Endodermal cell (in vitro differentiated cells): Measurements from ENCODE around the gene AUTS2. TPM values are rescaled to one million over a fixed set of nuclear protein-coding genes. Genes with fewer than 3 reads are reported as not detected.

Source experiments
- DNase-seq: peaks from one replicate; pipeline ENCODE4 v3.0.0-alpha.2; 2017
- H3K27ac ChIP-seq: 2 replicates; pipeline ENCODE4 v1.5.1; 2013; ENCODE audit warnings: mild to moderate bottlenecking, low read depth, low read length, moderate library complexity
- H3K27me3 ChIP-seq: 2 replicates; pipeline ENCODE4 v1.6.1; 2013; ENCODE audit warnings: mild to moderate bottlenecking, low read length, moderate library complexity; ENCODE audit not compliant: insufficient read depth, control insufficient read depth, poor library complexity, severe bottlenecking
- H3K36me3 ChIP-seq: 2 replicates; pipeline ENCODE4 v1.7.0; 2013; ENCODE audit warnings: mild to moderate bottlenecking, low read length, moderate library complexity; ENCODE audit not compliant: control insufficient read depth, insufficient read depth
- H3K4me1 ChIP-seq: one replicate; pipeline ENCODE4 v1.7.0; 2013; ENCODE audit warnings: low read length; ENCODE audit not compliant: control insufficient read depth, insufficient read depth
- H3K4me3 ChIP-seq: 2 replicates; pipeline ENCODE4 v1.5.1; 2013; ENCODE audit warnings: mild to moderate bottlenecking, low read length, moderate library complexity
- H3K9ac ChIP-seq: 2 replicates; pipeline ENCODE4 v1.6.1; 2013; ENCODE audit warnings: mild to moderate bottlenecking, low read length, moderate library complexity; ENCODE audit not compliant: poor library complexity, severe bottlenecking; ENCODE audit errors: extremely low read depth
- H3K9me3 ChIP-seq: 2 replicates; pipeline ENCODE4 v1.6.1; 2013; ENCODE audit warnings: mild to moderate bottlenecking, low read length, moderate library complexity; ENCODE audit not compliant: control insufficient read depth
- H3K27ac Mint-ChIP-seq: 2 replicates; pipeline ENCODE4 v1.8.0; 2020; ENCODE audit warnings: mixed read lengths
- H3K27me3 Mint-ChIP-seq: 2 replicates; pipeline ENCODE4 v1.8.0; 2021; ENCODE audit warnings: mild to moderate bottlenecking, mixed read lengths; ENCODE audit not compliant: insufficient read depth
- H3K36me3 Mint-ChIP-seq: 2 replicates; pipeline ENCODE4 v1.8.0; 2020; ENCODE audit warnings: low read depth, mixed read lengths
- H3K4me1 Mint-ChIP-seq: 2 replicates; pipeline ENCODE4 v1.8.0; 2020; ENCODE audit warnings: mixed read lengths
- H3K4me3 Mint-ChIP-seq: 2 replicates; pipeline ENCODE4 v1.8.0; 2020; ENCODE audit warnings: mild to moderate bottlenecking, moderate library complexity, mixed read lengths
- H3K9me3 Mint-ChIP-seq: 2 replicates; pipeline ENCODE4 v1.8.0; 2020; ENCODE audit warnings: mild to moderate bottlenecking, mixed read lengths
- WGBS, 2 experiments: methylation state at CpG; one replicate each; pipeline versions ENCODE4 v1.1.5 to v1.1.7; 2013; ENCODE audit warnings: missing lambda C conversion rate in 2 of 2, mixed read lengths in 1 of 2; ENCODE audit not compliant: insufficient coverage in 1 of 2, insufficient read length in 1 of 2; 5-methylcytosine and 5-hydroxymethylcytosine counted together
- total RNA-seq, 2 donors: library from RNA; stranded (reverse); fragmentation: NEBNext Ultra II Directional in 1 of 2; extraction: Animal tissue kit (Norgen Biotek cat#: 25700) in 1 of 2; gene quantifications; 2 replicates in 1 of 2; 3 replicates in 1 of 2; pipeline ENCODE4 v1.2.1, GENCODE V29; 2021
- TF ChIP-seq, protein P1 (sequence below): fragments of 200-600 bp; sonication (generic); conservative IDR thresholded peaks from 2 replicates; pipeline ENCODE4 v1.5.0; 2021; ENCODE audit warnings: antibody characterized with exemption, mild to moderate bottlenecking

The AUTS2 gene
- total RNA-seq, 2 donors from 2014 or later = 76.8 to 106 TPM

DNA sequence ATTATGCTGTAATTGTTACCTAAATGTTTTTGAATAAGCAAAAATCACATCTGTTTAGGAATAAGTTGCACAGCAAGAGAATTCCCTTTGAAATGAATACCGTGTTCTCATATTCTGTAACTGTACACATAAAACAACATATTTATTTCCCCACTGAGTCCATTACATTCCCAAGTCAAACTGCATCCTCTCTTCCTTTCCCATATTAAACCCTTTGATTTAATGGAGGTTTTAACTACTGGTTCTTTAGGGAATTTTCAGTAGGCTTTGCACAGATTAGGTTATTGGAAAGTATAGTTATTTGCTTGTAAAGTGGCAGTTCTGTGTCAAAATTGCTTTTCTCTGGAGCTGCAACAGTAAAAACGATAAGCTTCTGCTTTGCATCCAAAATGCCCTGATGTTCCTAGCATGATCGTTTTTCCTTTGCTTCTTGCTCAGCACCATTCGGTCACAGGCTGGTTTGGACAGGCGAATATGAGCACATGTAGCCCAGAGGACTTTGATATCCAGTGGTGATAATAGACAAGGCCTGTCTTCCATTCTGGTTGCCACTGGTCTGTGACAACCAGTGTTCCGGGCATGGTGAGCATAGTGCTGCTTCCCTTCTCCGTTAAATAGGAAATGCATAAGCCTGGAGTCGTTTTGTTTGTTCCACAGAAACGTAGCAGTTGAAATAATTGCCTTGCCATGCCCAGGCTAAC, 696.1 kb downstream of the AUTS2 start:
- Mint-ChIP-seq H3K27me3 (no peaks in the 10 kb centered on the region), H3K4me3 (no peak overlapping the region), H3K36me3 (peaks cover 4% of the 10 kb centered on the region), H3K9me3 (no peaks in the 10 kb centered on the region), H3K27ac (no peak overlapping the region), H3K4me1 (peaks cover 4% of the 10 kb centered on the region)
- no peaks in the 10 kb centered on the region for H3K4me1 ChIP-seq
- H3K4me3 ChIP-seq = no peak overlapping the region
- TF ChIP-seq, protein P1, sequence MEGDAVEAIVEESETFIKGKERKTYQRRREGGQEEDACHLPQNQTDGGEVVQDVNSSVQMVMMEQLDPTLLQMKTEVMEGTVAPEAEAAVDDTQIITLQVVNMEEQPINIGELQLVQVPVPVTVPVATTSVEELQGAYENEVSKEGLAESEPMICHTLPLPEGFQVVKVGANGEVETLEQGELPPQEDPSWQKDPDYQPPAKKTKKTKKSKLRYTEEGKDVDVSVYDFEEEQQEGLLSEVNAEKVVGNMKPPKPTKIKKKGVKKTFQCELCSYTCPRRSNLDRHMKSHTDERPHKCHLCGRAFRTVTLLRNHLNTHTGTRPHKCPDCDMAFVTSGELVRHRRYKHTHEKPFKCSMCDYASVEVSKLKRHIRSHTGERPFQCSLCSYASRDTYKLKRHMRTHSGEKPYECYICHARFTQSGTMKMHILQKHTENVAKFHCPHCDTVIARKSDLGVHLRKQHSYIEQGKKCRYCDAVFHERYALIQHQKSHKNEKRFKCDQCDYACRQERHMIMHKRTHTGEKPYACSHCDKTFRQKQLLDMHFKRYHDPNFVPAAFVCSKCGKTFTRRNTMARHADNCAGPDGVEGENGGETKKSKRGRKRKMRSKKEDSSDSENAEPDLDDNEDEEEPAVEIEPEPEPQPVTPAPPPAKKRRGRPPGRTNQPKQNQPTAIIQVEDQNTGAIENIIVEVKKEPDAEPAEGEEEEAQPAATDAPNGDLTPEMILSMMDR = no peak
- H3K27ac ChIP-seq = no peak overlapping the region
- H3K36me3 ChIP-seq = no peaks in the 10 kb centered on the region
- DNase-seq = no peak
- no peaks in the 10 kb centered on the region for H3K27me3 ChIP-seq
- 90 to 95% methylated on average over 8 to 9 of the region's 9 CpGs for WGBS, 2 experiments
- no peak overlapping the region for H3K9ac ChIP-seq
- H3K9me3 ChIP-seq = no peaks in the 10 kb centered on the region

DNA sequence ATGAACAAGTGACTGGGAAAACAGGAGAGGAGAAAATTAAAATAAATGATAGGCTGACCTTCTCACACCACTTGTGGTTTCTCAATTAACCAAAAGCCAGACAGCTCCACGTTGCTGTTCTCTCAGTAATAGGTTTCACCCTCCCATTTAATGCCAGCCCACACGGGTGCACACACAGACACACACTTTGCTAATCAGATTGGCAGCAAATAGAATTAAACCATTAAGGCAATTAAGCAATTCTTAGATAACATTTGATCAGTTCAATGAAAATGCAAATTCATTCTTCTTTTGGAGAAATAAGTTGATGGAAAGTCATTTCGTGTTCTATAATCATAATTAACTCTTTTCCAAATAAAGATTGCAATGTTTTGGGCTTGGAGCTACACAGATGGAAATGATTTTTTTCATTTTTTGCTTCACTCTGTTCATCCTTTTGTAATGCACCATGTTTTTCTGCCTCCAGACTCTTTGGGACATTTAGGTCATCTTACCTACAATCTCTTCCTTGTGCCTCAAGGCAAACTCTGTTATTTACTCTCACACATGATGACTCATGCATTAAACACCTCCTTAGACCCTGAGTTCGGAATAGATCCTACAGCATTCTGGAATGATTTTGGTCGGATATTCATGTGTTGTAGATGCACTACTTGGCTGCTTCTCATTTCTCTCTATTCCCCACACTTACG, 700.7 kb downstream of the AUTS2 start:
- Mint-ChIP-seq H3K9me3 (no peaks in the 10 kb centered on the region), H3K4me3 (no peak overlapping the region), H3K36me3 (peaks cover 4% of the 10 kb centered on the region), H3K4me1 (no peaks in the 10 kb centered on the region), H3K27ac (no peak overlapping the region), H3K27me3 (no peaks in the 10 kb centered on the region)
- Histone ChIP-seq H3K4me1 (no peaks in the 10 kb centered on the region), H3K4me3 (no peak overlapping the region), H3K36me3 (no peaks in the 10 kb centered on the region), H3K27ac (no peak overlapping the region), H3K27me3 (no peaks in the 10 kb centered on the region), H3K9me3 (no peaks in the 10 kb centered on the region), H3K9ac (no peak overlapping the region)
- TF ChIP-seq, protein P1 = no peak
- no peak for DNase-seq
- 90 to 94% methylated on average over 2 to 6 of the region's 6 CpGs for WGBS, 2 experiments

DNA sequence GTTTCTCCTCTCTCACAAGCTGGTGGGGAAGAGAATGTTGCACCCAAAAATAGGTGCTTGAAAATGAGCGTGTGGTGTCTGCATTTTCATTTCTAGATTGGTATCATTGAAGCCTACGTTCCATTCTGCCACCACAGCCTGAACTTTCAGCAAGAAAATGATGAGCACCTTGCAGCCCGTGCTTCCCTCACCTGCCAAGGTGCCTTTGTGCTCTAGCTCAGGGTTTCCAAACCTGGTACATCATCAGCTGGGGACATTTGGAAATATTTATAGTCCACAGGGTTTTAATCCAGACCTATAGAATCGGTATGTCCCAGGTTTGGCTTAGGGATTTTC, 701.2 kb downstream of the AUTS2 start:
- no peaks in the 10 kb centered on the region for H3K9me3 ChIP-seq
- 95 to 100% methylated on average over 3 to 4 of the region's 4 CpGs for WGBS, 2 experiments
- peaks cover 4% of the 10 kb centered on the region for H3K36me3 Mint-ChIP-seq
- TF ChIP-seq, protein P1 = no peak
- no peaks in the 10 kb centered on the region for H3K27me3 Mint-ChIP-seq
- DNase-seq = no peak
- H3K4me1 ChIP-seq = no peaks in the 10 kb centered on the region
- H3K9ac ChIP-seq = no peak overlapping the region
- no peaks in the 10 kb centered on the region for H3K4me1 Mint-ChIP-seq
- no peaks in the 10 kb centered on the region for H3K9me3 Mint-ChIP-seq
- H3K36me3 ChIP-seq = no peaks in the 10 kb centered on the region
- no peaks in the 10 kb centered on the region for H3K27me3 ChIP-seq
- H3K27ac ChIP-seq = no peak overlapping the region
- H3K27ac Mint-ChIP-seq = no peak overlapping the region
- no peak overlapping the region for H3K4me3 Mint-ChIP-seq
- H3K4me3 ChIP-seq = no peak overlapping the region
